NCI-H2029 (cell line): Measurements from ENCODE around the gene HS2ST1.
"Not testable (repeated sequence)": the region's sequence is repeated elsewhere in the genome, so short reads cannot be mapped to it uniquely, and the experiment has no call there.

ENCODE experiments used
- DNase-seq: peaks from one replicate; lab custom pipeline; 2025; lab: John Stamatoyannopoulos, UW

The HS2ST1 gene

GRCh38 chr1:86914601-86914997 lies at the start of gene HS2ST1:
Gene HS2ST1, plus strand, starts transcription at chr1:86914635.
- no peak for DNase-seq

- no peak for DNase-seq
Measured at GRCh38 chr1:86865973-86866637, 48.3 kb upstream of the HS2ST1 start.

GRCh38 chr1:86866665-86867064 lies 47.8 kb upstream of the HS2ST1 start:
- no peak for DNase-seq

GRCh38 chr1:86867278-86867677 lies 47.2 kb upstream of the HS2ST1 start:
- not testable (repeated sequence) for DNase-seq

- DNase-seq: no peak
Measured at GRCh38 chr1:86868477-86868876, 46.0 kb upstream of the HS2ST1 start.

- DNase-seq: no peak
Measured at GRCh38 chr1:86871001-86871400, 43.4 kb upstream of the HS2ST1 start.

- no peak for DNase-seq
Measured at GRCh38 chr1:86872086-86872485, 42.3 kb upstream of the HS2ST1 start.

- no peak for DNase-seq
Measured at GRCh38 chr1:86875722-86876121, 38.7 kb upstream of the HS2ST1 start.

GRCh38 chr1:86887479-86888162 lies 26.8 kb upstream of the HS2ST1 start:
- no peak for DNase-seq

- DNase-seq: no peak
Measured at GRCh38 chr1:86888327-86888726, 26.1 kb upstream of the HS2ST1 start.

GRCh38 chr1:86899401-86899800 lies 15.0 kb upstream of the HS2ST1 start:
- DNase-seq: not testable (repeated sequence)

- no peak for DNase-seq
Measured at GRCh38 chr1:86905875-86906274, 8.6 kb upstream of the HS2ST1 start.

- peak; percentile 16 for DNase-seq
Measured at GRCh38 chr1:86906419-86906818, 8.0 kb upstream of the HS2ST1 start.

GRCh38 chr1:86912281-86912900 lies 2.0 kb upstream of the HS2ST1 start:
- DNase-seq: no peak

GRCh38 chr1:86913399-86913895 lies 988 bp upstream of the HS2ST1 start:
- DNase-seq: peak; percentile 4

- peak; percentile 99 for DNase-seq
Measured at GRCh38 chr1:86913896-86914600, 387 bp upstream of the HS2ST1 start, which contains the start of gene SELENOF. Gene SELENOF, minus strand, starts transcription at chr1:86914126. Its CDS starts 15 bp downstream, at chr1:86914111.

GRCh38 chr1:86914998-86915736 lies 732 bp downstream of the HS2ST1 start:
- DNase-seq: peak; percentile 39

GRCh38 chr1:86915737-86916235 lies 1.4 kb downstream of the HS2ST1 start:
- peak; percentile 11 for DNase-seq

GRCh38 chr1:86916752-86917151 lies 2.3 kb downstream of the HS2ST1 start:
- no peak for DNase-seq

GRCh38 chr1:86922445-86922844 lies 8.0 kb downstream of the HS2ST1 start:
- DNase-seq: no peak

GRCh38 chr1:86924324-86924960 lies 10.0 kb downstream of the HS2ST1 start:
- DNase-seq: no peak
